Body of pancreas (tissue), 4 donors: Measurements from ENCODE around the gene SLC6A11.

Source experiments
- CTCF ChIP-seq, 7 experiments: fragments of 450-650 bp in 4 of 7; fragments of 200-600 bp in 3 of 7; sonication (generic) in 3 of 7; IDR thresholded peaks; one replicate each; pipeline ENCODE4 v1.5.1; 2016 to 2019; ENCODE audit warnings: antibody characterized with exemption in 7 of 7
- POLR2A ChIP-seq, 3 donors: fragments of 450-650 bp; IDR thresholded peaks; one replicate each; pipeline ENCODE4 v1.6.1; 2016; ENCODE audit warnings: antibody characterized with exemption in 3 of 3, mild to moderate bottlenecking in 2 of 3

GRCh38 chr3:10771486-10772270 is 44.4 kb upstream of the SLC6A11 start:
- TF ChIP-seq CTCF (IDR thresholded peaks at IDR 0.05) (no peak), POLR2A (IDR thresholded peaks at IDR 0.05) (no peak)
